Neural crest cell (in vitro differentiated cells): ENCODE results near the gene CDC42BPG. TPM values are rescaled to one million over a fixed set of nuclear protein-coding genes. Genes with fewer than 3 reads are reported as not detected.

ENCODE experiments used
- DNase-seq: peaks from one replicate; pipeline ENCODE4 v3.0.0; 2021; ENCODE audit warnings: low read depth, mixed read lengths, low spot score
- H3K27ac Mint-ChIP-seq: one replicate; pipeline ENCODE4 v1.8.0; 2021; ENCODE audit warnings: mild to moderate bottlenecking, mixed read lengths; ENCODE audit not compliant: unreplicated experiment
- H3K27me3 Mint-ChIP-seq: 2 replicates; pipeline ENCODE4 v1.8.0; 2021; ENCODE audit warnings: low read depth, mild to moderate bottlenecking, mixed read lengths
- H3K36me3 Mint-ChIP-seq: 2 replicates; pipeline ENCODE4 v1.8.0; 2021; ENCODE audit warnings: low read depth, mild to moderate bottlenecking, mixed read lengths
- H3K4me1 Mint-ChIP-seq: 2 replicates; pipeline ENCODE4 v1.8.0; 2021; ENCODE audit warnings: mixed read lengths
- H3K4me3 Mint-ChIP-seq: one replicate; pipeline ENCODE4 v1.8.0; 2021; ENCODE audit warnings: mild to moderate bottlenecking, mixed read lengths
- H3K9me3 Mint-ChIP-seq: 2 replicates; pipeline ENCODE4 v1.8.0; 2021; ENCODE audit warnings: mixed read lengths
- CTCF ChIP-seq: fragments of 200-600 bp; sonication (generic); conservative IDR thresholded peaks from 2 replicates; pipeline ENCODE4 v1.5.0; 2021; ENCODE audit warnings: antibody characterized with exemption, mild to moderate bottlenecking
- total RNA-seq: library from RNA; stranded (reverse); gene quantifications from 2 replicates; pipeline ENCODE4 v1.2.1, GENCODE V29; 2021

The CDC42BPG gene
- total RNA-seq, 1 donor from 2014 or later: 3.5 TPM

GRCh38 chr11:64834031-64834722, 10.3 kb downstream of the CDC42BPG start:
- no peak overlapping the region for H3K27ac Mint-ChIP-seq
- H3K4me1 Mint-ChIP-seq: no peaks in the 10 kb centered on the region
- no peaks in the 10 kb centered on the region for H3K36me3 Mint-ChIP-seq

GRCh38 chr11:64833509-64833908, 10.9 kb downstream of the CDC42BPG start:
- H3K9me3 Mint-ChIP-seq: no peaks in the 10 kb centered on the region
- no peak for TF ChIP-seq CTCF
- H3K27ac Mint-ChIP-seq: no peak overlapping the region
- H3K4me3 Mint-ChIP-seq: no peak overlapping the region
- H3K36me3 Mint-ChIP-seq: no peaks in the 10 kb centered on the region
- H3K4me1 Mint-ChIP-seq: no peaks in the 10 kb centered on the region
- no peak for DNase-seq
- no peaks in the 10 kb centered on the region for H3K27me3 Mint-ChIP-seq

More at GRCh38 chr11:64834031-64834722, 10.3 kb downstream of the CDC42BPG start:
- no peaks in the 10 kb centered on the region for H3K9me3 Mint-ChIP-seq
- no peaks in the 10 kb centered on the region for H3K27me3 Mint-ChIP-seq
- H3K4me3 Mint-ChIP-seq: no peak overlapping the region
- no peak for DNase-seq
- no peak for TF ChIP-seq CTCF

GRCh38 chr11:64833198-64833502, 11.3 kb downstream of the CDC42BPG start:
- Mint-ChIP-seq H3K4me3 (no peak overlapping the region), H3K4me1 (no peaks in the 10 kb centered on the region), H3K27ac (no peak overlapping the region), H3K27me3 (no peaks in the 10 kb centered on the region), H3K36me3 (no peaks in the 10 kb centered on the region), H3K9me3 (no peaks in the 10 kb centered on the region)
- no peak for DNase-seq
- TF ChIP-seq CTCF: no peak

- no peaks in the 10 kb centered on the region for H3K4me1 Mint-ChIP-seq
- no peak for DNase-seq
- no peaks in the 10 kb centered on the region for H3K27me3 Mint-ChIP-seq
- no peaks in the 10 kb centered on the region for H3K9me3 Mint-ChIP-seq
- no peak for TF ChIP-seq CTCF
- H3K4me3 Mint-ChIP-seq: no peak overlapping the region
- no peak overlapping the region for H3K27ac Mint-ChIP-seq
- H3K36me3 Mint-ChIP-seq: no peaks in the 10 kb centered on the region
Observed at GRCh38 chr11:64832467-64833197, 11.8 kb downstream of the CDC42BPG start.

GRCh38 chr11:64831411-64831891, 13.0 kb downstream of the CDC42BPG start:
- Mint-ChIP-seq H3K27ac (no peak overlapping the region), H3K27me3 (no peaks in the 10 kb centered on the region), H3K4me3 (no peak overlapping the region), H3K9me3 (no peaks in the 10 kb centered on the region), H3K4me1 (no peaks in the 10 kb centered on the region), H3K36me3 (no peaks in the 10 kb centered on the region)
- no peak for TF ChIP-seq CTCF
- DNase-seq: no peak
